T-helper 2 cell treated with Interferon-gamma antibody and Interleukin-4, amounts not matched to agents 5 μg/mL and 100 μg/mL, for 36 hours (primary cell): ENCODE data around the gene C22orf23.

Experiments
- DNase-seq: peaks from one replicate; pipeline ENCODE4 v3.0.0; 2021; ENCODE audit warnings: low spot score
- H3K27ac Mint-ChIP-seq: one replicate; pipeline ENCODE4 v1.8.0; 2021; ENCODE audit warnings: mild to moderate bottlenecking, mixed read lengths
- H3K27me3 Mint-ChIP-seq: one replicate; pipeline ENCODE4 v1.8.0; 2021; ENCODE audit warnings: low read depth, mixed read lengths
- H3K36me3 Mint-ChIP-seq: one replicate; pipeline ENCODE4 v1.8.0; 2021; ENCODE audit warnings: low read depth, mixed read lengths
- H3K4me1 Mint-ChIP-seq: one replicate; pipeline ENCODE4 v1.8.0; 2021; ENCODE audit warnings: low read depth, mixed read lengths
- H3K4me3 Mint-ChIP-seq: one replicate; pipeline ENCODE4 v1.8.0; 2022; ENCODE audit warnings: mild to moderate bottlenecking, moderate library complexity, mixed read lengths
- H3K9me3 Mint-ChIP-seq: one replicate; pipeline ENCODE4 v1.8.0; 2021; ENCODE audit warnings: mixed read lengths

C22orf23 gene

DNA sequence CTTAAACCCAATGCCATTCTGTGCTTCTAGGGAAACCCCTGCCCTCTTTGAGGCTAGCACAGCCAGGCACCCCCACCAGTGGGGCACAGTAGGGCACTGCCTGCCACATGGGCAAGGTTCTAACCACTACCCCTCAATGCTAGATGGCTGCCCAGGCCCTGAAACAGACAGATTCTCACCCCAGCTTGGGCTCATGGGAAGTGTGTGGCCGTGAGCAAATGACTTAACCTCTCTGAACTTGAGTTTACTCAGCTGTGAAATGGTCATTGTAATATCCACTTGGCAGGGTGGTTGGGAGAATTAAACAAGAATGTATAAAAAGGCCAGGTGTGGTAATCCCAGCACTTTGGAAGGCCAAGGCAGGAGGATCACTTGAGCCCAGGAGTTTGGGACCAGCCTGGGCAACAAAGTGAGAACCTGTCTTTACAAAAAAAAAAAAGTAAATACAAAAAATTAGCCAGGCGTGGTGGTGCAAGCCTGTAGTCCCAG, 22.4 kb downstream of the C22orf23 start:
- no peak overlapping the region for H3K4me3 Mint-ChIP-seq
- no peak overlapping the region for H3K27ac Mint-ChIP-seq
- H3K36me3 Mint-ChIP-seq, result peaks cover 10% of the 10 kb centered on the region
- no peak for DNase-seq
- H3K4me1 Mint-ChIP-seq, result peaks cover 7% of the 10 kb centered on the region
- no peaks in the 10 kb centered on the region for H3K27me3 Mint-ChIP-seq
- H3K9me3 Mint-ChIP-seq, result no peaks in the 10 kb centered on the region

DNA sequence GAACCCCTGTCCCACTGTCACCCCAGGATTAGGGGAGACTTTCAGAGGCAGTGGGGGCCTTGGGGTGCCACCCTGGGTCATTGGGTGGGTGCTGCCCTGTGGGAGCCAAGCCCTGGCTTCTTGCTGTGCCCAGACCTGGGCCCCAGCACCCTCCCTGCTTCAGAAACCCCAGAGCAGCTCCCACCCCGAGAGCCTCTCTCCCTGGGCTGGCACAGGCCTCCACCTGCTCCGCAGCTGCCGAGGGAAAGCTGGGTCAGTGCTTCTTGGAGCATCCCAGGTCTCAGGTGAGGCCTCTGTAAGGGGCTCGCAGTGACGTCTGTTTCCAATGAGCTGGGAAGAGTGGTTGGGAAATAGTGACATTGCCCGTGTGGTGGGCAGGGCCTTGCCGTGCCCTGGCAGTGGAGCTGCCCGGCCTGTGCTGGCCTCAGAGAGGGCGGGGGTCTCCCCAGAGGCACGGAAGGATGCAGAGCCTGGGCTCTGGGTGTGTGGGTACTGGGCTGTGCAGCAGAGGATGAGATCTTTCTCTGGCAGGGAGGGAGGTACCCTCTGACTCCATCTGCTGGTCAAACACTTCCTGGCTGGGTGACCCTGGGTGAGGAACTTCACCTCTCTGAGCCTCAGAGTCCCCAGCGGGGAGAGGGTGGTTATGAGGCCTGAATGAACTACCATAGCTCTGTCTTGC, 23.0 kb downstream of the C22orf23 start:
- Mint-ChIP-seq H3K4me1 (peaks cover 7% of the 10 kb centered on the region), H3K36me3 (peaks cover 10% of the 10 kb centered on the region), H3K27ac (no peak overlapping the region), H3K4me3 (no peak overlapping the region), H3K9me3 (no peaks in the 10 kb centered on the region), H3K27me3 (no peaks in the 10 kb centered on the region)
- DNase-seq, result no peak

DNA sequence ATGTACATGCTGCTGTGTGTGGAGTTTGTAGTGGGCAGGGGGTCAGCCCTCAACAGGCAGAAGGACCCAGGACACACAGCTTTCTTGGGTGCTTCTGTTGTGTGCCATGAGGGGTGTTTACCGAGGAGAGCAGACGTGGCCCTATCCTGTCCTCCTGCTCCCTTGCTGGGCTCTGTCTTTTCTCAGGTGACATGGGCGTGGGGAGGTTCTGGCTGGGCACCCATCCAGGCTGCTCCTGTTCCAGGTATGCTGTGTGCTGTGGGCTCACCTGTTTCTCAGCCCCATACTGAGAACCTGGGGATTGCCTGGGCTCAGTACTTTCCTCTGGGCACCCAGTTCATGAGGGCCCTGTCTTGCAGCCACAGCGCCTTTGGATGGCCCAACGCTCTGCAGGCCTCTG, 24.0 kb downstream of the C22orf23 start:
- DNase-seq, result no peak
- no peaks in the 10 kb centered on the region for H3K27me3 Mint-ChIP-seq
- H3K27ac Mint-ChIP-seq, result no peak overlapping the region
- peaks cover 10% of the 10 kb centered on the region for H3K36me3 Mint-ChIP-seq
- no peaks in the 10 kb centered on the region for H3K9me3 Mint-ChIP-seq
- peaks cover 7% of the 10 kb centered on the region for H3K4me1 Mint-ChIP-seq
- H3K4me3 Mint-ChIP-seq, result no peak overlapping the region

DNA sequence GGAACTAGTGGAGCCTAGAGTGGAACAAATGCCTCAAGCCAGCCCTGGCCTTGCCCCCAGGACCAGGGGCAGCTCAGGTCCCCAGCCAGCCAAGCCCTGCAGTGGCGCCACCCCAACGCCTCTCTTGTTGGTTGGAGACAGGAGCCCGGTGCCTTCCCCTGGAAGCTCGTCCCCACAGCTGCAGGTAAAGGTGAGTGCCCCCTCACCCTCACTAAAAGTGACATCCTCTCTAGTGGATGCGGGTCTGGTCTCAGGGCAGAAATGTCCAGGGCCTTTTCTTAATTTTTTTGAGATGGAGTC, 25.8 kb downstream of the C22orf23 start:
- no peak overlapping the region for H3K27ac Mint-ChIP-seq
- no peaks in the 10 kb centered on the region for H3K27me3 Mint-ChIP-seq
- no peak for DNase-seq
- no peaks in the 10 kb centered on the region for H3K9me3 Mint-ChIP-seq
- H3K36me3 Mint-ChIP-seq, result peaks cover 12% of the 10 kb centered on the region
- no peaks in the 10 kb centered on the region for H3K4me1 Mint-ChIP-seq
- H3K4me3 Mint-ChIP-seq, result no peak overlapping the region

DNA sequence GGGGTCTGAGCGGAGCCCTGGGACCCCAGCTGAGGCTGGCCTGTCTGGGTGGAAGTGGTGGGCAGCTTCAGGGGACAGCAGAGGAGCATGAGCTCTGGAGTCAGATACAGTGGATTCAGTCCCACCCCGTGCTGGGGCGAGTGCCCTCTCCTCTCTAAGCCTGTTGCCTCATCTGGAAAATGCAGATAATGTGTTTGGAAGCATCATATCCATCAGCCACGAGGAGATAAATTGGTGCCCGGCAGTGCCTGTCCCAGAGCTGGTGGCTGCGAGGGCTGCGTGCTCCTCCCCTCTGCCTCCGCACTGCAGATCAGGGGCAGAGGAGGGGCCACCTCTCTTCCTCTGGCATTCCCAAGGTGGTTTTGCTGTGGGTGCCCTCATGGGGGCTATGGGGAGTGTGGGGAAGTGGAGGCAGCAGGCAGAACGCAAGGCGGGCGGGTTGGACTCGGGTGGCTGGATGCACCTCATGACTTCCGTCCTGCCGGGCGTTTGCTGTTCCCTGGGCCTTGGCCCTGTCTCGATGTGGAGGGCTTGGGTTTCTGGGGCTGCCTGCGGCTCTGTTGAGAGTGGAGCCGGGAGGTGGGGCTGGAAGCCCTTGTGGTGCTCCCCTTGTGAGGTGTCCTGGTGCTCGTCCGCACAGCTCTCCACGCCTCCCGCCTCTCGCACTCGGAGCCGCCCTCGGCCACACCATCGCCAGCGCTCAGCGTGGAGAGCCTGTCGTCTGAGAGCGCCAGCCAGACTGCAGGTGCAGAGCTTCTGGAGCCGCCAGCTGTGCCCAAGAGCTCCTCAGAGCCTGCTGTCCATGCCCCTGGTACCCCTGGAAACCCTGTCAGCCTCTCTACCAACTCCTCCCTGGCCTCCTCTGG, 26.4 kb downstream of the C22orf23 start:
- Mint-ChIP-seq H3K9me3 (no peaks in the 10 kb centered on the region), H3K4me3 (no peak overlapping the region), H3K27me3 (no peaks in the 10 kb centered on the region), H3K27ac (no peak overlapping the region), H3K36me3 (peaks cover 12% of the 10 kb centered on the region), H3K4me1 (no peaks in the 10 kb centered on the region)
- no peak for DNase-seq

DNA sequence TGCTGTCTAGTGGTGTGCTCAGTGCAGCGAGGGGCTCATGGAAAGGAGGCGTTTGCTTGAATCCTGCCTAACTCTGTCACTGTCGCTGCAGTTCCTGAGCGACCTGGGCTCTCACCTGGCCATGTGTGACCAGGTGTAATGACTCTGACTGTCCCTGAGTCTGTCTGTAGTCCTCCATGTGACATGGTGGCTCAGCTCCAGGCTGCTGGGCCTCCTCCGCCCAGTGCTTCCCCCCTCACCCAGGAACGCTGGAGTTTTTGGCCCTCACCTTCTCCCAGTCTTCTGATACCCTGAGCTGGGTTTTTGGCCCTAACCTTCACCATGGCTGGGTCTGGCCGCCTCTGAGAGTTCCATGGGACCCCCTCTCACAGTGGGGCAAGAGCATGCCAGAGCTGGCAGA, 27.0 kb downstream of the C22orf23 start:
- Mint-ChIP-seq H3K27me3 (no peaks in the 10 kb centered on the region), H3K9me3 (no peaks in the 10 kb centered on the region), H3K27ac (no peak overlapping the region), H3K36me3 (peaks cover 15% of the 10 kb centered on the region), H3K4me3 (no peak overlapping the region), H3K4me1 (no peaks in the 10 kb centered on the region)
- no peak for DNase-seq

DNA sequence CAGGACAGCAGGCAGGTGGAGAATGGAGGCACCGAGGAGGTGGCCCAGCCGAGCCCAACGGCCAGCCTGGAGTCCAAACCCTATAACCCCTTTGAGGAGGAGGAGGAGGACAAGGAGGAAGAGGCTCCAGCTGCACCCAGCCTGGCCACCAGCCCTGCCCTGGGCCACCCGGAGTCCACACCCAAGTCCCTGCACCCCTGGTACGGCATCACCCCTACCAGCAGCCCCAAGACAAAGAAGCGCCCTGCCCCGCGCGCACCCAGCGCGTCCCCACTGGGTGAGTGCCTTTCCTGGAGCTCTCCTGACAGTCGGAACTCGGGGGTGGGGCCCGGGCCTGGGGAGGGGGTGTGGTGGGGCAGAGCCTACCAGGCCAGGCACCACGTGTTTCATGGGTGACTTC, 27.6 kb downstream of the C22orf23 start:
- H3K27me3 Mint-ChIP-seq, result no peaks in the 10 kb centered on the region
- no peak overlapping the region for H3K4me3 Mint-ChIP-seq
- no peak for DNase-seq
- H3K27ac Mint-ChIP-seq, result no peak overlapping the region
- H3K9me3 Mint-ChIP-seq, result no peaks in the 10 kb centered on the region
- no peaks in the 10 kb centered on the region for H3K4me1 Mint-ChIP-seq
- H3K36me3 Mint-ChIP-seq, result peaks cover 15% of the 10 kb centered on the region

DNA sequence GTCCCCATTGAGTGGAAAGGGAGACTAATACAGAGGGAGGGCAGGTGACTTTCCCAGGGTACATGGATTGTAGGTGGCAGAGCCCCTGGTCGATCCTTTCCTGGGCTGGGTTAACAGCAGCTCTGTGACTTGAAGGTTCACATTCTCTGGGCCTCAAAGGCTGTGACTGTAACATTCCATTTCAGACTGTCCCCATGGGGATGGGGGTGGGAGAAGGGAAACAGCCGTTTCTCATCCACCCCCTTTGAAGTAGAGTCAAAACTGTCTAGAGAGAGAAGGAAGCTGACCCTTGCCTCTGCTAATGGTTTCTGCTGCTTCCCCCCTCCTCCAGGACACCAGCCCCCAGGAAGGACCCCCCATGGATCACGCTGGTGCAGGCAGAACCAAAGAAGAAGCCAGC, 28.1 kb downstream of the C22orf23 start:
- Mint-ChIP-seq H3K9me3 (no peaks in the 10 kb centered on the region), H3K27me3 (no peaks in the 10 kb centered on the region), H3K36me3 (peaks cover 15% of the 10 kb centered on the region), H3K4me3 (no peak overlapping the region), H3K27ac (no peak overlapping the region), H3K4me1 (no peaks in the 10 kb centered on the region)
- DNase-seq, result no peak

DNA sequence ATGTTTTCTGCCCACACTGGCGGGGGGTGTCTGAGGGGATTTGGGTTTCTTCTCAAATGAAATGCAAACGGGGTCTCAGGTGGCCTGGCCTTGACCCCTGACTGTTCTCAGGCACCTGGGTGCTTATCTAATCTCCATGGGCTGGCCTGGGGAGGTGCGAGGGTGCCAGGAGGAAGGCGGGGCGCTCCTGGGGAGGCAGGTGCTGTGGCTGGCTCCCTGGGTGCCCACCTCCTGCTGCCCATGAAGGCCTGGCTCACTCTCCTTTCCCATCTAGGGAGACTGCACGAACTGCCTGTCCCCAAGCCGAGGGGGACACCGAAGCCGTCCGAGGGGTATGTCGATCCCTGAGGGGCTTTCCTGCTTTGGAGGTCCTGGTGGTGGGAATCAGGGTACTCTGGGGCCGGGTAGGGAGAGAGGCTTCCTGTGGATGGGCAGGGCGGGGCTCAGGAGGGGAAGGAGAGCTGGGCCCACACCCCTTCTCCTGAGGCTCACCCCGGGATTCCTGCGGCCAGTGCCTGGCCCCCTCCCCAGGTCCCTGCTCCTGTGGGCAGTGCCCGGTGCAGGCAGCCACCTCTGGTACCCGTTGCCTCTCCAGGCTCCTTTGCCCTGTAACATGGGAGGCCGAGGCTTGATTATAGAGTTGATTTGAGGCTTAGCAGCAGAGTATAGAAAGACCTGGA, 28.9 kb downstream of the C22orf23 start:
- Mint-ChIP-seq H3K27ac (no peak overlapping the region), H3K9me3 (no peaks in the 10 kb centered on the region), H3K36me3 (peaks cover 19% of the 10 kb centered on the region), H3K4me3 (no peak overlapping the region), H3K4me1 (peaks cover 5% of the 10 kb centered on the region), H3K27me3 (no peaks in the 10 kb centered on the region)
- no peak for DNase-seq

DNA sequence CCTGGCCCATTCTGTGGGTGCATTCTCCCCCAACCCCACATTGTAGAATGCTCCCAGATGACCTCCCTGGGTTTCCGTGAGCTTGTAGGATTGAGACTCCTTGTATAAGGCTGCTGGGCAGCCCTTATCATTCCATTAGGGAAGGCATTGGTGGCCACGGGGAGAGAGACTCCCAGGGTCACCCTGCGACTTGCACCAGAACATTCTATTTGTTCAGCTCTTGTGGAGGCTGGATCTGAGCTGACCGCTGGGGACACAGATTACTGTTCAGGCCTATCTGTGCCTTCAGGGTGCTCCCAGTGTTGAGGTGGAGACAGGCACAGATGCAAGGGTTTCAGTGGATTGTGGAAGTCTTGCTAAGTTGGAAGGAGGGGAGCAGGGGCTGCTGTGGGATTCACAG, 29.5 kb downstream of the C22orf23 start:
- no peaks in the 10 kb centered on the region for H3K9me3 Mint-ChIP-seq
- H3K36me3 Mint-ChIP-seq, result peaks cover 15% of the 10 kb centered on the region
- DNase-seq, result no peak
- H3K4me1 Mint-ChIP-seq, result peaks cover 5% of the 10 kb centered on the region
- no peak overlapping the region for H3K4me3 Mint-ChIP-seq
- no peaks in the 10 kb centered on the region for H3K27me3 Mint-ChIP-seq
- H3K27ac Mint-ChIP-seq, result no peak overlapping the region

DNA sequence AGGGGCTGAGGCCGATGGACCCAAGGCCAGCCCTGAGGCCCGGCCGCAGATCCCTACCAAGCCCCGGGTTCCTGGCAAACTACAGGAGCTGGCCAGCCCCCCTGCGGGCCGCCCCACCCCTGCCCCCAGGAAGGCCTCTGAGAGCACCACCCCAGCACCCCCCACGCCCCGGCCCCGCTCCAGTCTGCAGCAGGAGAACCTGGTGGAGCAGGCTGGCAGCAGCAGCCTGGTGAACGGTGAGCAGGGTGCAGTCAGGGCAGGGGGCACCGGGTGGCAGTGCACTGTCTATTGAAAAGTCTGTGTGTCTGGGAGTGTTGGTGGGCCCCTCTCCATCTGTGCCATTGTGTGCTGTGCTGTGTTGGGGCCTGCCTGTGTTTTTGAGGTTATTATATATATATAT, 31.2 kb downstream of the C22orf23 start:
- DNase-seq, result no peak
- Mint-ChIP-seq H3K27me3 (no peaks in the 10 kb centered on the region), H3K4me1 (peaks cover 5% of the 10 kb centered on the region), H3K9me3 (no peaks in the 10 kb centered on the region), H3K4me3 (no peak overlapping the region), H3K36me3 (peaks cover 9% of the 10 kb centered on the region), H3K27ac (no peak overlapping the region)

DNA sequence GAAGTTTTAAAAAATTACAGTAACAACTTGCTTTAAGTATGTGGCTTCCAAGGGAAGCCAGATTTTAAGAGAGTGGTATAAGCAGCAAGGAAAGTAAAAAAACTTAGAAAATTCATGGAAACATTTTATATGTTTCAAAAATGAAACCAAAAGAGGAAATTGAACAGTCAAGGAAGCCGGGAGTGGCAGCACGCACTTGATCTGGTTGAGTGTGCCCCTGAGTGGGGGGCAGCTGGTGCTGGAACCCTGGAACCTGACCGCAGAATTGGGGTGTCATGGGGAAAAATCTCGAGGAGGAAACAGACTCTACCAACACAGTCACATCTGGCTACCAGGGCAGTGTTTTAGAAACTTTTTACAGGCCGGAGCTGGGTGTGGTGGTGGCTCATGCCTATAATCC, 33.3 kb downstream of the C22orf23 start:
- Mint-ChIP-seq H3K36me3 (peaks cover 9% of the 10 kb centered on the region), H3K27ac (peak overlapping the region; percentile 88), H3K4me3 (peak overlapping the region; percentile 54), H3K4me1 (peaks cover 5% of the 10 kb centered on the region), H3K9me3 (no peaks in the 10 kb centered on the region), H3K27me3 (no peaks in the 10 kb centered on the region)
- no peak for DNase-seq

DNA sequence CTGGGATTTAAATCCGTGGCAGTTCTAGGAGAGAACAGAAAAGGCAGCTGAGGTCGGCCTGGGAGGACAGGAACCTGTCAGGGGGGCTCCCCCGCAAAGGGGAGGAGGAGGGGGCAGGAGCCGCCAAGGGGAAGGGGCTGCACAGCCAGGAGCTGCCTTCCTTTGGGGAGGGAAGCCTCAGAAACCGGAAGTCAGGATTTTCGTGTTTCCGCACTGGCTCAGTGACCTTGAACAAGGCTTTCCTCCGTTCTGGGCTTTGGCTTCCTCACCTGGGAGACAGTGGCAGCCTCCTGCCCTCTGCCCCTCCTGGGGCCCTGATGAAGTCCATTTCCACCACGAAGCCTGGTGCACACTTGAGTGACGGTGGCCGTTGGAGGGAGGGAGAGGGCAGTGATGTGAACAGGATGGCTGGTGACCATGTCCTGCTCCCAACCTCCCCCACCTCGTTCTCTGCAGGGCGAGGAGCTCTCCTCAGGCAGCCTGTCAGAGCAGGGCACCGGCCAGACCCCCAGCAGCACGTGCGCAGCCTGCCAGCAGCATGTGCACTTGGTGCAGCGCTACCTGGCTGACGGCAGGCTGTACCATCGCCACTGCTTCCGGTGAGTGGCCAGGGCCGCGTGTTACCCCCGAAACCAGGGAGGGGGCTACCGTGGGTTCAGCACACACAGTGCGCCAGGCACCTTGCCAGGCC, 34.7 kb downstream of the C22orf23 start:
- no peaks in the 10 kb centered on the region for H3K27me3 Mint-ChIP-seq
- no peaks in the 10 kb centered on the region for H3K9me3 Mint-ChIP-seq
- H3K36me3 Mint-ChIP-seq, result peaks cover 9% of the 10 kb centered on the region
- no peak overlapping the region for H3K4me3 Mint-ChIP-seq
- no peak for DNase-seq
- no peak overlapping the region for H3K27ac Mint-ChIP-seq
- peaks cover 5% of the 10 kb centered on the region for H3K4me1 Mint-ChIP-seq
